HG02970 (cell line): ENCODE results near the gene CDKN2B-AS1.
"Not testable (repeated sequence)": the region's sequence is repeated elsewhere in the genome, so short reads cannot be mapped to it uniquely, and the experiment has no call there.

Experiments
- ATAC-seq: cut with Tn5 transposase; IDR thresholded peaks from one replicate; pipeline ENCODE4 v1.9.1; 2021; ENCODE audit warnings: mild to moderate bottlenecking, moderate library complexity, moderate number of reproducible peaks; ENCODE audit not compliant: unreplicated experiment, low FRiP score

The CDKN2B-AS1 gene

GRCh38 chr9:22041344-22041743, 46.8 kb downstream of the CDKN2B-AS1 start:
- no peak for ATAC-seq

- no peak for ATAC-seq
These were observed 47.2 kb downstream of the CDKN2B-AS1 start for GRCh38 chr9:22041775-22042174.

DNA sequence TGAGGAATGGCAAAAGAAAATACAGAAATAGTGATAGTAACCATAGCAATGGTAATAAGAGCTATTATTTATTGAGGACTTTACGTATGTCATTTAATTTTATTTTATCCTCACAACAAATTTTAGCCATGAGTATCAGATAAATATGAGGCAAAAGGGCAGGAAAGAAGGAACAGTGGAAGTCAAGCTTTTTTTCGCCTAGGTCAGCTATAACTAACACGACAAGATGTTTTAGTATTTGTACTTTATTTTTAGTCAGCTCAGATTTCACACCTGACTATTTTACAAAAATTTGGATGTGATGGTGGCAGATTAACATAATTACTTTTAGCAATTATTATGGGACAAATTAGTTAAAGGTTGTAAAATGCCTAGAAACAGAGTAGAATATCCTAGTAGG, 49.3 kb downstream of the CDKN2B-AS1 start:
- ATAC-seq: no peak

GRCh38 chr9:22044583-22044982, 50.0 kb downstream of the CDKN2B-AS1 start:
- ATAC-seq: no peak

DNA sequence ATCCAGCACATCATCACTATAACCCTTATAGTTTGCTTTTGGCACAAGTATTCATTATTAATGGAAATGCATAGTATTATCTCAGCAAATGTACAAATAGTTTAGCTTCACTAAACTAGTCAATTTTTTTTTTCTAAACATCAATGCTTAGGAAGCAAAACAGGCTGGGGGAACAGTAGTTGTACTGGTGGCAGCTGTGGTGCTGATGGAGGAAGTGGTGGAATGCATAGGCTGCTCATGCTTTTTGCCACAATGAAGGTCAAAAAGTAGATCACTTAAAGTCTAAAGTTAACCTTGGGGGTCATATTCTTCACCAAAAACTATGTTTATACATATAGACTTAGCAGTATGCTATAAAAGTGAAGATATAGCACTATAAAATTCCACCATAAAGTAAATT, 50.8 kb downstream of the CDKN2B-AS1 start:
- no peak for ATAC-seq

- no peak for ATAC-seq
These were observed 51.8 kb downstream of the CDKN2B-AS1 start for GRCh38 chr9:22046243-22046885.

GRCh38 chr9:22047596-22047995, 53.0 kb downstream of the CDKN2B-AS1 start:
- no peak for ATAC-seq

GRCh38 chr9:22049411-22049810, 54.8 kb downstream of the CDKN2B-AS1 start:
- ATAC-seq: no peak

GRCh38 chr9:22050924-22051323, 56.3 kb downstream of the CDKN2B-AS1 start:
- no peak for ATAC-seq

DNA sequence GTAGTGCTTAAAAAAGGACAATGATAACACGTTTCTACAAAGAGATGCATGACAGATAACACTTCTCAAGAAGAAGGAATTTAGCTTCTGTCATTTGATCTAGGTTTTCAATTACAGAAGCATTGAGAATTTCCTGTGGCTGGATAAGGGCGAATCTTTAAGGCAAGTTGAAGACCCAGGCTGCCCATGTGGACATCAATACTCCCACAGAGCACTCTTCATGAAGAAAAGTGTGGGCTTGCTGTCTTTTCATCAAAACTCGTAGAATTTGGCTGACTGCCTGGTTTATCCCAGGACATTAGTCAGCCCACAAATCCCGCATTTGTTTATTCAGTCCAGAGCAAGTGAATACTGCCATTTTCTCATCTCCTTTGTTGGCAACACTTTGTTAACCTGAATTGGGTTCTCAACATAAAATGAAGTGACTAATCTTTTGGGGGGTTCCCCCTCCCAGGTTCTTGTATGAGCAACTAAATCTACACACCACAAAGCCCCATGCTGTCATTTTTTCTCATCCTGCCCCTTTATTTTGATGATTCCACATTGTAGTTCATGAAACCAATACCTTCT, 57.9 kb downstream of the CDKN2B-AS1 start:
- no peak for ATAC-seq

GRCh38 chr9:22053178-22053577, 58.6 kb downstream of the CDKN2B-AS1 start:
- ATAC-seq: no peak

DNA sequence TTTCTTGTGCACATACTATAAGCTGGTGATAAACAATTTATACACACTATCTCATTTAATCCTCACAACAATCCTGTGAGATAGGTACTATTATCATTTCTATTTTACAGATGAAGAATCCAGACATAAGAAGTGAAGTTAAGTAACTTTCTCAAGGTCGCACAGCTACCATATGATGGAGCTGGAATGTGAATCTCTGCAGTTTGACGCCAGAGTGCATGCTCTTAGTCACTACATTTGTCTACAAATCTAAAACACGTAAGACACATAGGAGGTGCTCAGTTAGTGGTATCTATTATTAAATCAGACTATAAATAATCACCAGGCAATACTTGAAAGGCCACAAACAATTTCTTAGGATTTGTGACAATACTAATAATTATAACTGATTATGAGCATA, 59.5 kb downstream of the CDKN2B-AS1 start:
- ATAC-seq: no peak

GRCh38 chr9:22054529-22054928, 59.9 kb downstream of the CDKN2B-AS1 start:
- no peak for ATAC-seq

GRCh38 chr9:22055090-22055489, 60.5 kb downstream of the CDKN2B-AS1 start:
- no peak for ATAC-seq

- no peak for ATAC-seq
These were observed 61.8 kb downstream of the CDKN2B-AS1 start for GRCh38 chr9:22056402-22056801.

- not testable (repeated sequence) for ATAC-seq
These were observed 63.4 kb downstream of the CDKN2B-AS1 start for GRCh38 chr9:22057972-22058371.

GRCh38 chr9:22060831-22061383, 66.3 kb downstream of the CDKN2B-AS1 start:
- no peak for ATAC-seq

DNA sequence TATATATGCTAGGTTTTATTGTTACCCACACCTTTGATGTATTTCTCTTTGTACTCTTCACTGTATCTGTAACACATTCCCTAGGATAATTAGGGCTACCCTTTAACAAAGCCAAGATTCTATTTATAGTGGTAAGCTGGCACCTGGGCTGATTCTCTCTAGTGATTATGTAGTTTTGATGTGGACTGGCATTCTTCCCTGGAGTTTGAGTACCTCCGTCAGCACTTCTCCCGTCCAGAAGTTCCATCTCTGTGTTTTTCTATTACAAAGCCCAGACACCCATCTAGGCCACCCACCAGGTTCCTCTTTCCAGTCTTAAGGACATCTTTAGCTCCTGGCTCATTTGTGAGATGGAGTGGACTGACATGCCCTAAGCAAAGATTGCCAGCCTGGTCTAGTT, 70.4 kb downstream of the CDKN2B-AS1 start:
- ATAC-seq: no peak

GRCh38 chr9:22065431-22066200, 71.0 kb downstream of the CDKN2B-AS1 start:
- ATAC-seq: no peak

DNA sequence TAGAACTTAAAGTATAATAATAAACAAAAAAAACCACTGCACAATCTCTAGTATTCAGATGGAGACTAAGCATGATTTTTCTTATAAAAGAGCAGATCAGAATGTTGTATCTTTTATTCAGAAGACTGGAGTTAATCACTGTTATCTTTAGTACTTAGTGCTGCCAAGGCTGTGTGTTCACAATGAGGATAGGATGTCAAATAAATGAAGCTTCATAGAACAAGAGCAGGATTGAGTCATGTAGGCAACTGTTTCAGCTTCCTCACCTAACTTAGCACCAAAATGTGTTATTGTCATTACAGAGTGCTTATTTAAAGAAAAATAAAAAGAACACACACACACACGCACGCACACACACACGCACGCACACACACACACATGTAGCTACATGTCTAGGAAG, 72.6 kb downstream of the CDKN2B-AS1 start:
- no peak for ATAC-seq

DNA sequence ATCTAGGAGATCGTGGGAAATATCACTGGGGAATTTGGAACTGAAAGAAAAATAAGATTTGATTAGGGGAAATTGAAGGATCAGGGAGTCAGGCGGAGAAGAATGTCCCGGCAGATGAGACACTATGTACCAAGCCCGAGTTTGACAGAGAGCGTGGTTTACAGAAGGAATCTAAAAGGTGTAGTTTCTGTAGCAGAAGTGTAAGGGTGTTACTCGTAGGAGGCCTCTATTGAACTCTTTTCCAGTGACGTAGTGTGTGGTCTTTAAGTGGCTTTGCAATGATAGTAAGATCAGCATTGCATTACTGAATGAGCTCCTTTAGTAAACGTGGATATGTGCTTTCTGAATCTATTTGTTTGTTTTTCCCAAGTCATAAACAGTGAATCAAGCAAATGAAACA, 73.8 kb downstream of the CDKN2B-AS1 start:
- ATAC-seq: no peak
